Ishikawa (cell line): Measurements from ENCODE around the gene XRCC1.

ENCODE experiments used
- CEBPB ChIP-seq: IDR thresholded peaks from 2 replicates; pipeline ENCODE4 v1.6.1; 2012
- EP300 ChIP-seq: IDR thresholded peaks from 2 replicates; pipeline ENCODE4 v1.6.1; 2012; ENCODE audit warnings: borderline replicate concordance
- RAD21 ChIP-seq: IDR thresholded peaks from 2 replicates; pipeline ENCODE4 v1.6.1; 2012; ENCODE audit warnings: low read depth
- TAF1 ChIP-seq: IDR thresholded peaks from 2 replicates; pipeline ENCODE4 v1.6.1; 2012; ENCODE audit warnings: low read depth, mild to moderate bottlenecking

DNA sequence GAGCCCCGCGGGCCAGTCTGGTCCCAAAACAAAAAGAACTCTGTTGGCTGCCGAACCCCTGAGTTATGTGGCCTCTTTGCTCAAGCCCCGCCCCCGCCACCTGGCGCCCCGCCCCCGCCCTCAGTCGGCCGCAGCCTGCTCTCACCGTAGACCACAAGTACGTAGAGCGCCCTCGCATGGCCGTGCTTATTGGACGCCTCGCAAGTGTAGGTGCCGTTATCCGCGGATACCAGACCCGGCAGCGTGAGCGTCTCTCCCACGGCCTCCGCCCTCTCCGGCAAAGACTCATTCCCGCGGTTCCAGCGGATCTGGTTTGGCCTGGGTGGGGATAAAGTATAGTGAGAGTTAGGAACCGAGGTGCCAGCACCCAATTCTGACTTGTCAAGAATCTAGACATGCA lies 49.6 kb upstream of the XRCC1 start:
- no peak for TF ChIP-seq CEBPB
- TF ChIP-seq RAD21: no peak
- TF ChIP-seq TAF1: no peak
- TF ChIP-seq EP300: no peak
